ENCODE results near the gene MTMR2. TPM values are rescaled to one million over a fixed set of nuclear protein-coding genes. Genes with fewer than 3 reads are reported as not detected.

Gene MTMR2
- total RNA-seq, 4 donors from 2014 or later: 17.9 to 30.4 (median 23.5) TPM

GRCh38 chr11:95913830-95914615, 9.9 kb downstream of the MTMR2 start:
- ATAC-seq (ENCODE audit: low FRiP score) (no peak), DNase-seq (ENCODE audit: low spot score) (no peak)
- TF ChIP-seq CTCF (IDR thresholded peaks at IDR 0.05): no peak

- ATAC-seq (ENCODE audit: low FRiP score) (no peak), DNase-seq (ENCODE audit: low spot score) (no peak)
- TF ChIP-seq CTCF (IDR thresholded peaks at IDR 0.05): no peak
These were observed 10.9 kb downstream of the MTMR2 start for GRCh38 chr11:95912902-95913560.

GRCh38 chr11:95911369-95911759, 12.5 kb downstream of the MTMR2 start:
- no peak for TF ChIP-seq CTCF (IDR thresholded peaks at IDR 0.05)
- ATAC-seq (ENCODE audit: low FRiP score): no peak
- DNase-seq (ENCODE audit: low spot score): no peak

- no peak for TF ChIP-seq CTCF (IDR thresholded peaks at IDR 0.05)
- no peak for DNase-seq (ENCODE audit: low spot score)
- ATAC-seq (ENCODE audit: low FRiP score): no peak
These were observed 13.1 kb downstream of the MTMR2 start for GRCh38 chr11:95910638-95911368.

- ATAC-seq (ENCODE audit: low FRiP score) (no peak), DNase-seq (ENCODE audit: low spot score) (no peak)
- no peak for TF ChIP-seq CTCF (IDR thresholded peaks at IDR 0.05)
These were observed 15.1 kb downstream of the MTMR2 start for GRCh38 chr11:95908826-95909225.

GRCh38 chr11:95907476-95907875, 16.4 kb downstream of the MTMR2 start:
- no peak for TF ChIP-seq CTCF (IDR thresholded peaks at IDR 0.05)
- no peak for DNase-seq (ENCODE audit: low spot score)
- no peak for ATAC-seq (ENCODE audit: low FRiP score)

Data from omental fat pad (tissue), 4 donors.